Stimulated activated memory B cell treated with anti-CD40 and anti-IgM and Interleukin-4, amounts not matched to agents 10 μg/mL and 1 μg/mL and 100 μg/mL, for 72 hours (primary cell): Measurements from ENCODE around the gene DCDC1.
"Not testable (repeated sequence)": the region's sequence is repeated elsewhere in the genome, so short reads cannot be mapped to it uniquely, and the experiment has no call there.

ENCODE experiments used
- ATAC-seq: fragments of 150-1000 bp; cut with Tn5 transposase; 2 replicates; pipeline ENCODE4 v1.10.0; 2021
- H3K27ac Mint-ChIP-seq: one replicate; pipeline ENCODE4 v1.8.0; 2022; ENCODE audit warnings: mild to moderate bottlenecking, mixed read lengths
- H3K27me3 Mint-ChIP-seq: one replicate; pipeline ENCODE4 v1.8.0; 2022; ENCODE audit warnings: mixed read lengths
- H3K36me3 Mint-ChIP-seq: one replicate; pipeline ENCODE4 v1.8.0; 2022; ENCODE audit warnings: mixed read lengths
- H3K4me1 Mint-ChIP-seq: one replicate; pipeline ENCODE4 v1.8.0; 2022; ENCODE audit warnings: mixed read lengths
- H3K4me3 Mint-ChIP-seq: one replicate; pipeline ENCODE4 v1.8.0; 2022; ENCODE audit warnings: mild to moderate bottlenecking, moderate library complexity, mixed read lengths
- H3K9me3 Mint-ChIP-seq: one replicate; pipeline ENCODE4 v1.8.0; 2022; ENCODE audit warnings: mixed read lengths

Gene DCDC1

GRCh38 chr11:31273527-31273926 is 96.0 kb downstream of the DCDC1 start:
- not testable (repeated sequence) for H3K36me3 Mint-ChIP-seq, H3K4me1 Mint-ChIP-seq, H3K27me3 Mint-ChIP-seq, H3K4me3 Mint-ChIP-seq, ATAC-seq, H3K27ac Mint-ChIP-seq
- peaks cover 29% of the 10 kb centered on the region for H3K9me3 Mint-ChIP-seq

- Mint-ChIP-seq H3K36me3 (no peaks in the 10 kb centered on the region), H3K27me3 (no peaks in the 10 kb centered on the region), H3K4me1 (no peaks in the 10 kb centered on the region), H3K9me3 (peaks cover 16% of the 10 kb centered on the region), H3K27ac (no peak overlapping the region), H3K4me3 (no peak overlapping the region)
- ATAC-seq = no peak
Measured at GRCh38 chr11:31267720-31268119, 101.8 kb downstream of the DCDC1 start.

- Mint-ChIP-seq H3K9me3 (peaks cover 2% of the 10 kb centered on the region), H3K27ac (no peak overlapping the region), H3K36me3 (no peaks in the 10 kb centered on the region), H3K27me3 (no peaks in the 10 kb centered on the region), H3K4me3 (no peak overlapping the region), H3K4me1 (no peaks in the 10 kb centered on the region)
- ATAC-seq = no peak
Measured at GRCh38 chr11:31264834-31265233, 104.7 kb downstream of the DCDC1 start.

GRCh38 chr11:31262761-31263160 is 106.8 kb downstream of the DCDC1 start:
- no peak overlapping the region for H3K27ac Mint-ChIP-seq
- H3K9me3 Mint-ChIP-seq = no peaks in the 10 kb centered on the region
- H3K27me3 Mint-ChIP-seq = peaks cover 6% of the 10 kb centered on the region
- H3K36me3 Mint-ChIP-seq = no peaks in the 10 kb centered on the region
- ATAC-seq = no peak
- no peak overlapping the region for H3K4me3 Mint-ChIP-seq
- no peaks in the 10 kb centered on the region for H3K4me1 Mint-ChIP-seq

- Mint-ChIP-seq H3K4me3 (no peak overlapping the region), H3K4me1 (no peaks in the 10 kb centered on the region), H3K27ac (no peak overlapping the region), H3K27me3 (peaks cover 10% of the 10 kb centered on the region), H3K9me3 (no peaks in the 10 kb centered on the region), H3K36me3 (no peaks in the 10 kb centered on the region)
- ATAC-seq = no peak
Measured at GRCh38 chr11:31259797-31260196, 109.7 kb downstream of the DCDC1 start.

GRCh38 chr11:31254415-31254814 is 115.1 kb downstream of the DCDC1 start:
- H3K9me3 Mint-ChIP-seq = no peaks in the 10 kb centered on the region
- no peak for ATAC-seq
- H3K36me3 Mint-ChIP-seq = no peaks in the 10 kb centered on the region
- H3K4me1 Mint-ChIP-seq = no peaks in the 10 kb centered on the region
- no peak overlapping the region for H3K27ac Mint-ChIP-seq
- H3K27me3 Mint-ChIP-seq = peaks cover 24% of the 10 kb centered on the region
- no peak overlapping the region for H3K4me3 Mint-ChIP-seq

- no peaks in the 10 kb centered on the region for H3K4me1 Mint-ChIP-seq
- H3K4me3 Mint-ChIP-seq = no peak overlapping the region
- H3K27me3 Mint-ChIP-seq = peaks cover 14% of the 10 kb centered on the region
- no peaks in the 10 kb centered on the region for H3K36me3 Mint-ChIP-seq
- no peaks in the 10 kb centered on the region for H3K9me3 Mint-ChIP-seq
- ATAC-seq = no peak
- H3K27ac Mint-ChIP-seq = no peak overlapping the region
Measured at GRCh38 chr11:31248768-31249167, 120.8 kb downstream of the DCDC1 start.

- H3K36me3 Mint-ChIP-seq = no peaks in the 10 kb centered on the region
- H3K27me3 Mint-ChIP-seq = peaks cover 14% of the 10 kb centered on the region
- H3K4me1 Mint-ChIP-seq = no peaks in the 10 kb centered on the region
- no peak overlapping the region for H3K27ac Mint-ChIP-seq
- H3K4me3 Mint-ChIP-seq = no peak overlapping the region
- H3K9me3 Mint-ChIP-seq = no peaks in the 10 kb centered on the region
- no peak for ATAC-seq
Measured at GRCh38 chr11:31247321-31247720, 122.2 kb downstream of the DCDC1 start.

- Mint-ChIP-seq H3K9me3 (no peaks in the 10 kb centered on the region), H3K4me3 (no peak overlapping the region), H3K36me3 (no peaks in the 10 kb centered on the region), H3K27ac (no peak overlapping the region), H3K4me1 (no peaks in the 10 kb centered on the region), H3K27me3 (peaks cover 10% of the 10 kb centered on the region)
- ATAC-seq = no peak
Measured at GRCh38 chr11:31246451-31247165, 122.9 kb downstream of the DCDC1 start.

GRCh38 chr11:31243706-31244105 is 125.8 kb downstream of the DCDC1 start:
- Mint-ChIP-seq H3K27ac (no peak overlapping the region), H3K4me3 (no peak overlapping the region), H3K9me3 (no peaks in the 10 kb centered on the region), H3K27me3 (no peaks in the 10 kb centered on the region), H3K36me3 (no peaks in the 10 kb centered on the region), H3K4me1 (no peaks in the 10 kb centered on the region)
- no peak for ATAC-seq

- Mint-ChIP-seq H3K4me1 (no peaks in the 10 kb centered on the region), H3K4me3 (no peak overlapping the region), H3K9me3 (no peaks in the 10 kb centered on the region), H3K27me3 (no peaks in the 10 kb centered on the region), H3K36me3 (no peaks in the 10 kb centered on the region), H3K27ac (no peak overlapping the region)
- no peak for ATAC-seq
Measured at GRCh38 chr11:31240340-31240904, 129.1 kb downstream of the DCDC1 start.

- H3K27ac Mint-ChIP-seq = no peak overlapping the region
Measured at GRCh38 chr11:31237819-31238760, 131.4 kb downstream of the DCDC1 start.

GRCh38 chr11:31236143-31236542 is 133.4 kb downstream of the DCDC1 start:
- Mint-ChIP-seq H3K27ac (no peak overlapping the region), H3K9me3 (no peaks in the 10 kb centered on the region), H3K36me3 (no peaks in the 10 kb centered on the region), H3K27me3 (no peaks in the 10 kb centered on the region), H3K4me3 (no peak overlapping the region), H3K4me1 (no peaks in the 10 kb centered on the region)
- ATAC-seq = no peak

More at GRCh38 chr11:31237819-31238760, 131.4 kb downstream of the DCDC1 start:
- H3K9me3 Mint-ChIP-seq = no peaks in the 10 kb centered on the region
- no peaks in the 10 kb centered on the region for H3K4me1 Mint-ChIP-seq
- H3K27me3 Mint-ChIP-seq = no peaks in the 10 kb centered on the region
- H3K36me3 Mint-ChIP-seq = no peaks in the 10 kb centered on the region
- H3K4me3 Mint-ChIP-seq = no peak overlapping the region
- no peak for ATAC-seq

- H3K4me3 Mint-ChIP-seq = no peak overlapping the region
- H3K9me3 Mint-ChIP-seq = no peaks in the 10 kb centered on the region
- H3K36me3 Mint-ChIP-seq = no peaks in the 10 kb centered on the region
- H3K27me3 Mint-ChIP-seq = no peaks in the 10 kb centered on the region
- no peak overlapping the region for H3K27ac Mint-ChIP-seq
- no peaks in the 10 kb centered on the region for H3K4me1 Mint-ChIP-seq
- ATAC-seq = no peak
Measured at GRCh38 chr11:31233425-31233824, 136.1 kb downstream of the DCDC1 start.

- H3K36me3 Mint-ChIP-seq = no peaks in the 10 kb centered on the region
- no peak overlapping the region for H3K4me3 Mint-ChIP-seq
- H3K27me3 Mint-ChIP-seq = no peaks in the 10 kb centered on the region
- no peak overlapping the region for H3K27ac Mint-ChIP-seq
- ATAC-seq = no peak
- peaks cover 3% of the 10 kb centered on the region for H3K9me3 Mint-ChIP-seq
- H3K4me1 Mint-ChIP-seq = no peaks in the 10 kb centered on the region
Measured at GRCh38 chr11:31231601-31232000, 137.9 kb downstream of the DCDC1 start.
